RWPE2 (cell line): Measurements from ENCODE around the gene GNB1L.

Experiments
- ATAC-seq: fragments of 200-7000 bp; cut with Tn5 transposase; 3 replicates; pipeline ENCODE4 v1.9.1; 2021; ENCODE audit warnings: low read depth
- DNase-seq: peaks from one replicate; pipeline ENCODE4 v3.0.0-alpha.2; 2020; ENCODE audit warnings: low spot score
- H3K27ac ChIP-seq: fragments of 450-650 bp; 2 replicates; pipeline ENCODE4 v1.5.1; 2017; ENCODE audit warnings: mild to moderate bottlenecking; ENCODE audit not compliant: poor library complexity, severe bottlenecking
- H3K27me3 ChIP-seq: fragments of 250-450 bp; sonication (Bioruptor Pico); 2 replicates; pipeline ENCODE4 v1.5.1; 2021; ENCODE audit warnings: mild to moderate bottlenecking, moderate library complexity; ENCODE audit not compliant: insufficient read depth, poor library complexity, severe bottlenecking
- H3K36me3 ChIP-seq: fragments of 250-450 bp; sonication (Bioruptor Pico); 2 replicates; pipeline ENCODE4 v1.5.1; 2020; ENCODE audit warnings: low read depth, mild to moderate bottlenecking, moderate library complexity
- H3K4me1 ChIP-seq: fragments of 250-450 bp; sonication (Bioruptor Pico); 2 replicates; pipeline ENCODE4 v1.5.1; 2021; ENCODE audit warnings: mild to moderate bottlenecking, moderate library complexity; ENCODE audit not compliant: insufficient read depth, poor library complexity, severe bottlenecking
- H3K4me3 ChIP-seq: fragments of 250-450 bp; sonication (Bioruptor Pico); 2 replicates; pipeline ENCODE4 v1.5.1; 2021; ENCODE audit warnings: mild to moderate bottlenecking, moderate library complexity; ENCODE audit not compliant: severe bottlenecking
- H3K9me3 ChIP-seq: fragments of 250-450 bp; sonication (Bioruptor Pico); 2 replicates; pipeline ENCODE4 v1.5.1; 2021; ENCODE audit warnings: mild to moderate bottlenecking, moderate library complexity; ENCODE audit not compliant: severe bottlenecking
- TF ChIP-seq, protein P1 (sequence below): fragments of 450-650 bp; IDR thresholded peaks from one replicate; pipeline ENCODE4 v1.5.1; 2017; ENCODE audit warnings: mild to moderate bottlenecking, moderate library complexity; ENCODE audit not compliant: poor library complexity, severe bottlenecking

GNB1L gene

DNA sequence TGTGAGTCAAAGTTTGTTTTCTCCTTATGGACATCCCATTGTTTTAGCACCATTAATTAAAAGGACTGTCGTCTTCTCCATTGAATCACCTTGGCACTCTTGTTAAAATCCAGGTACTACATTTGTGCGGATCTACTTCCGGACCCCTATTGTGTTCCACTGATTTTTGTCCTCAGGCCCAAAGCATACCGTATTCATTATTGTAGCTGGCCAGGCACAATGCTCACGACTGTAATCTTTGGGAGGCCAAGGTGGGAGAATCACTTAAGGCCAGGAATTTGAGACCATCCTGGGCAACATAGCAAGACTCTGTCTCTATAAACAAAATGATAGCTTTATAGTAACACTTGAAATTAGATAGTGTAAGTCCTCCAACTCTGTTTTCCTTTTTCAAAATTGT lies 8.9 kb upstream of the GNB1L start:
- no peaks in the 10 kb centered on the region; the same call in 1 of the 2 replicates for H3K36me3 ChIP-seq
- peaks cover 1% of the 10 kb centered on the region for H3K4me1 ChIP-seq
- H3K4me3 ChIP-seq: no peak overlapping the region
- H3K27ac ChIP-seq: no peak overlapping the region
- H3K9me3 ChIP-seq: peaks cover 4% of the 10 kb centered on the region
- no peaks in the 10 kb centered on the region for H3K27me3 ChIP-seq
- TF ChIP-seq, protein P1, sequence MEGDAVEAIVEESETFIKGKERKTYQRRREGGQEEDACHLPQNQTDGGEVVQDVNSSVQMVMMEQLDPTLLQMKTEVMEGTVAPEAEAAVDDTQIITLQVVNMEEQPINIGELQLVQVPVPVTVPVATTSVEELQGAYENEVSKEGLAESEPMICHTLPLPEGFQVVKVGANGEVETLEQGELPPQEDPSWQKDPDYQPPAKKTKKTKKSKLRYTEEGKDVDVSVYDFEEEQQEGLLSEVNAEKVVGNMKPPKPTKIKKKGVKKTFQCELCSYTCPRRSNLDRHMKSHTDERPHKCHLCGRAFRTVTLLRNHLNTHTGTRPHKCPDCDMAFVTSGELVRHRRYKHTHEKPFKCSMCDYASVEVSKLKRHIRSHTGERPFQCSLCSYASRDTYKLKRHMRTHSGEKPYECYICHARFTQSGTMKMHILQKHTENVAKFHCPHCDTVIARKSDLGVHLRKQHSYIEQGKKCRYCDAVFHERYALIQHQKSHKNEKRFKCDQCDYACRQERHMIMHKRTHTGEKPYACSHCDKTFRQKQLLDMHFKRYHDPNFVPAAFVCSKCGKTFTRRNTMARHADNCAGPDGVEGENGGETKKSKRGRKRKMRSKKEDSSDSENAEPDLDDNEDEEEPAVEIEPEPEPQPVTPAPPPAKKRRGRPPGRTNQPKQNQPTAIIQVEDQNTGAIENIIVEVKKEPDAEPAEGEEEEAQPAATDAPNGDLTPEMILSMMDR: no peak
- no peak for ATAC-seq
- no peak for DNase-seq

DNA sequence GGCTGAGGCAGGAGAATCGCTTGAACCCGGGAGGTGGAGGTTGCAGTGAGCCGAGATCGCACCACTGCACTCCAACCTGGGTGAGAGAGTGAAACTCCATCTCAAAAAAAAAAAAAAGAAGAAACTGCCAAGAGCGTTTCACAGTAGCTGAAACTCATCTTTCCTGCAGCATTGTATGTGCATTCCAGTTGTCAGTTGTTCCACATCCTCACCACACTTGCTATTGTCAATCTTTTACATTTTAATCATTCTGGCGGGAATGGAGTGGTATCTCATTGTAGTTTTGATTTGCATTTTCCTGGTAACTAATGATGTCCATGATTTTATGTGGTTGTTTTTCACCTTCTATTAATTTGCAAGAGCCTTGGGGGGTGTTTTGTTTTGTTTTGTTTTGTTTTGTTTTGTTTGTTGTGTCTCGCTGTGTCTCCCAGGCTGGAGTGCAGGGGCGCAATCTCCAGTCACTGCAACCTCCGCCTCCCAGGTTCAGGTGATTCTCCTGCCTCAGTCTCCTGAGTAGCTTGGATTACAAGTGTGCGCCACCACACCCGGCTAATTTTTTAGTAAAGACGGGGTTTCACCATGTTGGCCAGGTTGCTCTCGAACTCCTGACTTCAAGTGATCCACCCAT lies 8.1 kb upstream of the GNB1L start:
- DNase-seq (no peak), ATAC-seq (no peak)
- TF ChIP-seq, protein P1: no peak
- H3K4me3 ChIP-seq: no peak overlapping the region
- no peaks in the 10 kb centered on the region; the same call in 1 of the 2 replicates for H3K36me3 ChIP-seq
- H3K4me1 ChIP-seq: no peaks in the 10 kb centered on the region
- no peaks in the 10 kb centered on the region for H3K9me3 ChIP-seq
- H3K27me3 ChIP-seq: no peaks in the 10 kb centered on the region
- no peak overlapping the region for H3K27ac ChIP-seq

DNA sequence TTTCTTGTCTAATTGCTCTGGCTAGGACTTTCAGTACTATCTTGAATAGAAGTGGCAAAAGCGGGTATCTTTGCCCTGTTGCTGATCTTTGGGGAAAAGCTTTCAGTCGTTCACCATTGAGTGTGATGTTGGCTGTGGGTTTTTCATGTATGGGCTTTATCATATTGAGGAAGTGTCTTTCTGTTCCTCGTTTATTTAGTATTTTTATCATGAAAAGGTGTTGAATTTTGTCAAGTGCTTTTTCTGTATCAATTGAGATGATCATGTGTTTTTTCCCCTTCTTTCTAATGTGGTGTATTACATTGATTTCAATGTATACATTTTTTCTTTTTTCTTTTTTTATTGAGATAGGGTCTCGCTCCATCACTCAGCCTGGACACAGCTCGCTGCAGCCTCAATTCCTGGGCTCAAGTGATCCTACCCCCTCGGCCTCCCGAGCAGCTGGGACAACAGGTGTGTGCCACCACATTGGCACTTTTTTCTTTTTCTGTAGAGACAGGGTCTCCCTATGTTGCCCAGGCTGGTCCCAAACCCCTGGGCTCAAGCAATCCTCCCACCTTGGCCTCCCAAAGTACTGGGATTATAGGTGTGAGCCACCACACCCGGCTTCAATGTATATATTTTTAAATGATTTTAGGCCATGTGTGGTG lies 5.3 kb upstream of the GNB1L start:
- TF ChIP-seq, protein P1: no peak
- no peak for ATAC-seq
- DNase-seq: no peak
- Histone ChIP-seq H3K36me3 (no peaks in the 10 kb centered on the region), H3K9me3 (no peaks in the 10 kb centered on the region), H3K4me3 (no peak overlapping the region), H3K27me3 (no peaks in the 10 kb centered on the region), H3K27ac (no peak overlapping the region), H3K4me1 (no peaks in the 10 kb centered on the region)

DNA sequence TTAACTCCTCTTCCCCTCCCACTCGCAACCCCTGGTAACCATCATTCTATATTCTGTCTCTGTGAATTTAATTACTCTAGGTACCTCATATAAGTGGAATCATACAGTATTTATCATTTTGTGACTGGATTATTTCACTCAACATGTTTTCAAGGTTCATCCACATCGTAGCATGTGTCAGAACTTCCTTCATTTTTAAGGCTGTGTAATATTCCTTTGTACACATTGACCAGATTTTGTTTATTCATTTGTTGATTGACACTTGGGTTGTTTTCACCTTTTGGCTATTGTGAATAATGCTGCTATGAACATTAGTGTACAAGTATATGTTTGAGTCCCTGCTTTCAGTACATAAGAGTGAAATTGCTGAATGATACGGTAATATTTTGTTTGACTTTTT lies 2.7 kb upstream of the GNB1L start:
- TF ChIP-seq, protein P1: no peak
- DNase-seq (no peak), ATAC-seq (no peak)
- Histone ChIP-seq H3K4me3 (no peak overlapping the region), H3K27ac (no peak overlapping the region), H3K9me3 (no peaks in the 10 kb centered on the region), H3K4me1 (peaks cover 3% of the 10 kb centered on the region), H3K27me3 (no peaks in the 10 kb centered on the region), H3K36me3 (peaks cover 6% of the 10 kb centered on the region; the same call in 1 of the 2 replicates)
